ENCODE results near the gene SPG7.
A peak's percentile ranks its signal among the peaks of the same experiment; 100 is the strongest.

SPG7 gene

GRCh38 chr16:89506791-89507191 is 1.4 kb upstream of the SPG7 start:
- H3K36me3 ChIP-seq (ENCODE audit: insufficient read depth, low read length) = no peaks in the 10 kb centered on the region
- H3K4me2 ChIP-seq (ENCODE audit: low read depth, low read length, poor library complexity, severe bottlenecking) = peak overlapping the region; percentile 83
- H3K27me3 ChIP-seq (ENCODE audit: insufficient read depth, low read length, poor library complexity, severe bottlenecking) = no peaks in the 10 kb centered on the region
- H3K9me2 ChIP-seq (replicated peaks; ENCODE audit: low read depth, low read length) = no peaks in the 10 kb centered on the region
- no peaks in the 10 kb centered on the region for H3F3A ChIP-seq (ENCODE audit: low read depth)
- peaks cover 36% of the 10 kb centered on the region for H3K79me2 ChIP-seq (ENCODE audit: insufficient read depth, low read length)
- peak overlapping the region; percentile 90 for H3K4me3 ChIP-seq (ENCODE audit: low read length, poor library complexity, severe bottlenecking)
- peaks cover 6% of the 10 kb centered on the region for H4K20me1 ChIP-seq (ENCODE audit: insufficient read depth, low read length, poor library complexity, severe bottlenecking)
- no peaks in the 10 kb centered on the region for H3K9me3 ChIP-seq (ENCODE audit: insufficient read depth, low read depth, low read length)
- no peak for TF ChIP-seq CTCF (conservative IDR thresholded peaks at IDR 0.05; ENCODE audit: low read length)
- no peak for TF ChIP-seq EZH2phosphoT487 (IDR thresholded peaks at IDR 0.05; ENCODE audit: borderline replicate concordance)
- H3K9ac ChIP-seq (ENCODE audit: low read depth, low read length, poor library complexity, severe bottlenecking) = peak overlapping the region; percentile 84
- peaks cover 11% of the 10 kb centered on the region for H3K4me1 ChIP-seq (ENCODE audit: insufficient read depth, low read length, poor library complexity, severe bottlenecking)
- no peak overlapping the region for H2AFZ ChIP-seq (ENCODE audit: low read length)

GRCh38 chr16:89507214-89507833 is 879 bp upstream of the SPG7 start:
- H3K79me2 ChIP-seq (ENCODE audit: insufficient read depth, low read length) = peaks cover 36% of the 10 kb centered on the region
- H3K27me3 ChIP-seq (ENCODE audit: insufficient read depth, low read length, poor library complexity, severe bottlenecking) = no peaks in the 10 kb centered on the region
- H4K20me1 ChIP-seq (ENCODE audit: insufficient read depth, low read length, poor library complexity, severe bottlenecking) = peaks cover 6% of the 10 kb centered on the region
- H3K36me3 ChIP-seq (ENCODE audit: insufficient read depth, low read length) = no peaks in the 10 kb centered on the region
- H3K4me1 ChIP-seq (ENCODE audit: insufficient read depth, low read length, poor library complexity, severe bottlenecking) = peaks cover 11% of the 10 kb centered on the region
- H3K9ac ChIP-seq (ENCODE audit: low read depth, low read length, poor library complexity, severe bottlenecking) = peak overlapping the region; percentile 84
- no peaks in the 10 kb centered on the region for H3F3A ChIP-seq (ENCODE audit: low read depth)
- peak overlapping the region; percentile 90 for H3K4me3 ChIP-seq (ENCODE audit: low read length, poor library complexity, severe bottlenecking)
- TF ChIP-seq CTCF (conservative IDR thresholded peaks at IDR 0.05; ENCODE audit: low read length) = no peak
- no peak for TF ChIP-seq EZH2phosphoT487 (IDR thresholded peaks at IDR 0.05; ENCODE audit: borderline replicate concordance)
- H3K4me2 ChIP-seq (ENCODE audit: low read depth, low read length, poor library complexity, severe bottlenecking) = peak overlapping the region; percentile 83
- no peaks in the 10 kb centered on the region for H3K9me2 ChIP-seq (replicated peaks; ENCODE audit: low read depth, low read length)
- no peaks in the 10 kb centered on the region for H3K9me3 ChIP-seq (ENCODE audit: insufficient read depth, low read depth, low read length)
- H2AFZ ChIP-seq (ENCODE audit: low read length) = peak overlapping the region; percentile 70; the same call in 1 of the 2 replicates

GRCh38 chr16:89510526-89510925 is 2.3 kb downstream of the SPG7 start:
- peaks cover 11% of the 10 kb centered on the region for H3K4me1 ChIP-seq (ENCODE audit: insufficient read depth, low read length, poor library complexity, severe bottlenecking)
- no peaks in the 10 kb centered on the region for H3K36me3 ChIP-seq (ENCODE audit: insufficient read depth, low read length)
- H3K27me3 ChIP-seq (ENCODE audit: insufficient read depth, low read length, poor library complexity, severe bottlenecking) = no peaks in the 10 kb centered on the region
- H3K4me2 ChIP-seq (ENCODE audit: low read depth, low read length, poor library complexity, severe bottlenecking) = no peak overlapping the region
- no peak overlapping the region for H2AFZ ChIP-seq (ENCODE audit: low read length)
- H4K20me1 ChIP-seq (ENCODE audit: insufficient read depth, low read length, poor library complexity, severe bottlenecking) = peaks cover 6% of the 10 kb centered on the region
- H3K9me2 ChIP-seq (replicated peaks; ENCODE audit: low read depth, low read length) = no peaks in the 10 kb centered on the region
- no peak overlapping the region for H3K9ac ChIP-seq (ENCODE audit: low read depth, low read length, poor library complexity, severe bottlenecking)
- H3K79me2 ChIP-seq (ENCODE audit: insufficient read depth, low read length) = peaks cover 36% of the 10 kb centered on the region
- H3K9me3 ChIP-seq (ENCODE audit: insufficient read depth, low read depth, low read length) = no peaks in the 10 kb centered on the region
- TF ChIP-seq CTCF (conservative IDR thresholded peaks at IDR 0.05; ENCODE audit: low read length) (no peak), EZH2phosphoT487 (IDR thresholded peaks at IDR 0.05; ENCODE audit: borderline replicate concordance) (no peak)
- no peak overlapping the region for H3K4me3 ChIP-seq (ENCODE audit: low read length, poor library complexity, severe bottlenecking)
- H3F3A ChIP-seq (ENCODE audit: low read depth) = no peaks in the 10 kb centered on the region
